GM12865 (cell line): ENCODE results near the gene HIVEP2.

Experiments used
- DNase-seq: peaks from one replicate; pipeline ENCODE4 v3.0.0; 2010; ENCODE audit warnings: low read depth
- H3K4me3 ChIP-seq: 2 replicates; pipeline ENCODE4 v1.5.1; 2011; ENCODE audit warnings: mild to moderate bottlenecking, low read depth, low read length, control low read depth
- TF ChIP-seq, protein P1 (sequence below): IDR thresholded peaks from 2 replicates; pipeline ENCODE4 v1.5.1; 2011; ENCODE audit warnings: low read length, control low read depth, low read depth, inconsistent platforms; ENCODE audit not compliant: insufficient read depth; ENCODE audit errors: missing control alignments

HIVEP2 gene

DNA sequence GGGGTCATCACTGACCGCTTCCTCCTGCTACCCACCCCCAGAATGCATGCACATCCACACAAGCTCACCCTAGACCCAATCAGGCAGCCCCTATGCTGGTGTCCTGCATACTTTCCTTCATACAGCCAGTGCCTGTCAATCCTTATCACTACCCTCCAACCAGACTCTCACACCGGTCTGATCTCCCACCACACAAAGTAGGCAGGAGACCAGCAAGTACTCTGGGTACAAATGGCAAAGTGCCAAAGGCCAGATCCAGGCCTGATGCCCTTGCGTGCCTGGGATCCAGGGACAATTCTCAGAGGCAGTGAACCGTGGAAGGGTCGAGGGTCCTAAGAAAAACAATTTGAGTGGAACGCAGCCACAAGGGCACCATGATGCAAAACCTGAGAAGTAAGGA, 114.2 kb downstream of the HIVEP2 start:
- no peak for DNase-seq
- H3K4me3 ChIP-seq, result no peak overlapping the region
- TF ChIP-seq, protein P1, sequence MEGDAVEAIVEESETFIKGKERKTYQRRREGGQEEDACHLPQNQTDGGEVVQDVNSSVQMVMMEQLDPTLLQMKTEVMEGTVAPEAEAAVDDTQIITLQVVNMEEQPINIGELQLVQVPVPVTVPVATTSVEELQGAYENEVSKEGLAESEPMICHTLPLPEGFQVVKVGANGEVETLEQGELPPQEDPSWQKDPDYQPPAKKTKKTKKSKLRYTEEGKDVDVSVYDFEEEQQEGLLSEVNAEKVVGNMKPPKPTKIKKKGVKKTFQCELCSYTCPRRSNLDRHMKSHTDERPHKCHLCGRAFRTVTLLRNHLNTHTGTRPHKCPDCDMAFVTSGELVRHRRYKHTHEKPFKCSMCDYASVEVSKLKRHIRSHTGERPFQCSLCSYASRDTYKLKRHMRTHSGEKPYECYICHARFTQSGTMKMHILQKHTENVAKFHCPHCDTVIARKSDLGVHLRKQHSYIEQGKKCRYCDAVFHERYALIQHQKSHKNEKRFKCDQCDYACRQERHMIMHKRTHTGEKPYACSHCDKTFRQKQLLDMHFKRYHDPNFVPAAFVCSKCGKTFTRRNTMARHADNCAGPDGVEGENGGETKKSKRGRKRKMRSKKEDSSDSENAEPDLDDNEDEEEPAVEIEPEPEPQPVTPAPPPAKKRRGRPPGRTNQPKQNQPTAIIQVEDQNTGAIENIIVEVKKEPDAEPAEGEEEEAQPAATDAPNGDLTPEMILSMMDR, result no peak

DNA sequence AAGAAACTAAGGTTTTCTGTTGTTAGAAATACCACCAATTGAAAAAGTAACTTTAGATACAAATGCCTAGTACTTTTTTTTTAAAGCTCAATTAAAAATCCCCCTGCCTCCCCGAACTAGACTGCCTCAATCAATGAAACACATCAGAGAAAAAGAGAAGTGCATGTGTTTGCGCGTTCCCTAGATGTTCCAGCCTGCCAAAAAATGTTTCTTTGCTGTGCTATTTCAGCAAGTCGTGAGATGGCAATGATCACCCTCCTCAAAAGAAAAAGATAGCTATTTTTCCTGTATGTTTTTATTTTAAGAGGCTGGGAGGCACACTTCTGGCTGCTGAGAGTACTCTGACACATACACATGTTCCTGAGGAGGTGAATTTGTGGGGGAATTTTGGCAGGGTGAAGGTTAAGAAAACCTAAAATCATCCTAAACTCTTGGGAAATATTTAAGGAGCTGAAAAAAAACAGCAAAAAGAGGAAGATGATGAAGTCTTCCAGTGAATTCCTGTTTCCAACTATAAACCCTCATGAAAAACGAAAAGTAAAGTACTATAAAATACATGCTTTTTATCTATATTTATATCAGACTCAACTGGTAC, 114.8 kb downstream of the HIVEP2 start:
- TF ChIP-seq, protein P1, result no peak
- DNase-seq, result no peak
- H3K4me3 ChIP-seq, result no peak overlapping the region

DNA sequence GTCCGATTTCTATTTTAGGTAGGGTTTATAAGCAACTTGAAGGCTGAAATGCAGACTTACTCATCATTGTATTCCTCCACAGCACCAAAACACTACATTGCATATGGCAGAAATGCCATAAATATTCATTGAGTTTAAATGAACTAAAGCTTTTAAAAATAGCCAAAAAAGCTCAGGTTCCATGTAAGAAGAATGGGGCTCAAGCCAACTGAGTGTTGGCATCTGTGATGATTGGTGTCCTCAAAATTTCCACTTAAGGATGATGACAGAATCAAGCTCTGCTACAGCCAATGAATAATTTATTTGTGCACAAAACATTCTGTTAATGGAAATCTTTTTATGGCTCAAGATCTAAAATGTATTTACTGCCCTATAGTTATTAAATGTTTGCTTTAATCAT, 115.4 kb downstream of the HIVEP2 start:
- TF ChIP-seq, protein P1, result no peak
- no peak for DNase-seq
- no peak overlapping the region for H3K4me3 ChIP-seq

DNA sequence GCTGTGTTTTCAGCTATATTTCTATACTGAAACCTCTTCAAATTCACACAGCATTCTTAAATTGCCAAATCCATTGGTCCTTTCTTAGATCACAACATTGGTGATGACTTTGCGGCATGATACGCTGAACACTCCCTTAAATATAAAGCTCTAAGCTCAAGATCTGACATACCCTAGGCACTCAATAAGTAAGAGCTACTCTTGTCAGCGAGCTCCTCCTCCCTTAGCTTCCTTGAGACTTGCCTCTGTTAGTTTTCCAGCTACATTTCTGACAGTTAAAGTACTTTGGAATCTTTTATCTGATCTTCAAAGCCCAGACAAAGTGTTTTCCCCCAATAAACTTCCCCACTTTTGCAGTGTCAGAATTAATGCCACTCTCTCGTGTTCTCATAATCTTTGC, 117.0 kb downstream of the HIVEP2 start:
- TF ChIP-seq, protein P1, result no peak
- H3K4me3 ChIP-seq, result no peak overlapping the region
- no peak for DNase-seq

DNA sequence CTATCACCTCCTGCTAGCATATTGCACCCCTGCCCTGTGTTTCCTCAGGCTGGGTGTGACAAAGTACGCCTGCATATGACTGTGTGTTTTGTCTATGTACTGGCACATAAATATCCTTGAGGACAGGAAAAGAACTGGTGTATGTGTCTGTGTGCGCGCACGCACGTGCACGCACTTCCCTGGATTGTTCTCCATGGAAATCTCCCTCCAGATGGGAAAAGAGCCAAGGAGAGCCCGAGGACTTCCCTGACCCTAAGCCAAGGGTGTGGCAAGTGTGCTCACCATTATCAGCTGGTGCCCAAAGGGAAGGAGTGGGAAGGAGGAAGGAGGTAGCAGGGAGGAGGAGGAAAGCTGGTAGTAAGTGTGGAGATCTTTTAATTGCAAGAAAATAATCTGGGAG, 117.6 kb downstream of the HIVEP2 start:
- no peak overlapping the region for H3K4me3 ChIP-seq
- DNase-seq, result no peak
- TF ChIP-seq, protein P1, result no peak

DNA sequence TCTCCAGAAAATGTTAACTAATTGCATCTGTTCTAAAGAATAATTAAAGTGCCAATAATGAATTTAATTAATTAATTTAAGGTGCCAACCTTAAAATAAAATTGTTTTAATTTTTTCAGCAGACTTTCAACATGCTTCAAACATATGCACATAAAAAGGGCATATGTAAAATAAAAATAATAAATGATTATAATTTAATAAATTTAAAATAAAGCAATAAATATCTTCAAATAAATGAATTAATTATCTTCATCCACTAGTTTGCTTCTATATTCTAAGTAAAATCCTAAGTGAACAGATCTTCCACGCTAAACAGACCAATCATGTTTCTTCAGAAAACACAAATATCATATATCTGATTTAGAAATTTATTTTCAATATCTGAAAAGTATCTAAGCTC, 119.2 kb downstream of the HIVEP2 start:
- no peak for DNase-seq
- TF ChIP-seq, protein P1, result no peak
- H3K4me3 ChIP-seq, result no peak overlapping the region

DNA sequence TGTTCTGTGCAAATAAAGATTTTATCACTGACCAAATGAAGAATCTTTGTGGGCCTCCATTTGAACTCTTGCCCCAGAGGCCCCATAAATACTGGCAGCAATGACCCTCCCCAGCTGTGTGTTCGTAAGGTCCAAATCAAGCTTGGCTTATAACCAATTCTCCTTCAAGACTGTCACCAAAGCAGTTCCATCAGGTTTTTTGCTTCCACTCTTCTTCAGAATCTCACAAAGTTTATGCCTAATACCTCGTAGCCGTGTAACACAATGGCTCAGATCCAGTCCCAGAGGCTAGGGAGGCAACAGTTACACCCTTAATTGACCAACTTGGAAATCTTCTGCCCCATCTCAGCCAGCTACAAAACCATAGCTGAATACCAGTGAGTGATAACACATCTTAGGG, 120.5 kb downstream of the HIVEP2 start:
- TF ChIP-seq, protein P1, result no peak
- DNase-seq, result no peak
- H3K4me3 ChIP-seq, result no peak overlapping the region
